ENCODE data around the gene RPS26. TPM values are rescaled to one million over a fixed set of nuclear protein-coding genes. Genes with fewer than 3 reads are reported as not detected.

Gene RPS26
- total RNA-seq, 6 donors from 2014 or later, result 15.3 to 570 (median 150) TPM

GRCh38 chr12:56029666-56030293 lies 11.9 kb upstream of the RPS26 start:
- WGBS, 2 donors, result 85 to 87% methylated on average over 6 of the region's 6 CpGs
- ATAC-seq (ENCODE audit: low FRiP score in 2 of 2) (peak; percentile 73 to 81), DNase-seq (peak in 1 of 2 donors; percentile 39)
- H3K9me3 ChIP-seq, result no peaks in the 10 kb centered on the region
- TF ChIP-seq EP300 (IDR thresholded peaks at IDR 0.05), result no peak
- TF ChIP-seq POLR2AphosphoS5 (IDR thresholded peaks at IDR 0.05), result no peak
- TF ChIP-seq POLR2A (IDR thresholded peaks at IDR 0.05), result no peak
- peak; percentile 28 to 69 (median 60) for TF ChIP-seq CTCF (IDR thresholded peaks at IDR 0.05)
- peaks cover 8 to 59% (median 31%) of the 10 kb centered on the region in 4 donors for H3K36me3 ChIP-seq
- peaks cover 0 to 8% (median 0%) of the 10 kb centered on the region in 4 donors for H3K4me1 ChIP-seq
- H3K27me3 ChIP-seq, result no peaks in the 10 kb centered on the region
- no peak overlapping the region for H3K4me3 ChIP-seq
- H3K27ac ChIP-seq, result no peak overlapping the region

GRCh38 chr12:56031987-56032386 lies 9.7 kb upstream of the RPS26 start:
- Histone ChIP-seq H3K9me3 (no peaks in the 10 kb centered on the region), H3K4me1 (peaks cover 0 to 8% (median 0%) of the 10 kb centered on the region in 4 donors), H3K36me3 (peaks cover 9 to 67% (median 39%) of the 10 kb centered on the region in 4 donors), H3K4me3 (no peak overlapping the region), H3K27me3 (no peaks in the 10 kb centered on the region), H3K27ac (no peak overlapping the region)
- no peak for TF ChIP-seq CTCF (IDR thresholded peaks at IDR 0.05)
- no peak for TF ChIP-seq POLR2A (IDR thresholded peaks at IDR 0.05)
- TF ChIP-seq POLR2AphosphoS5 (IDR thresholded peaks at IDR 0.05), result no peak
- no peak for TF ChIP-seq EP300 (IDR thresholded peaks at IDR 0.05)
- no peak for ATAC-seq (ENCODE audit: low FRiP score in 2 of 2)
- no peak for DNase-seq
- WGBS, 2 donors, result 74 to 93% methylated on average over 1 of the region's 1 CpG

GRCh38 chr12:56034586-56035332 lies 7.0 kb upstream of the RPS26 start:
- peaks cover 9 to 52% (median 33%) of the 10 kb centered on the region in 4 donors for H3K36me3 ChIP-seq
- no peak overlapping the region for H3K4me3 ChIP-seq
- 75 to 90% methylated on average over 11 to 18 of the region's 21 CpGs for WGBS, 2 donors
- DNase-seq (peak in 1 of 2 donors; percentile 48), ATAC-seq (ENCODE audit: low FRiP score in 2 of 2) (no peak)
- no peaks in the 10 kb centered on the region for H3K4me1 ChIP-seq
- no peaks in the 10 kb centered on the region for H3K9me3 ChIP-seq
- no peak overlapping the region for H3K27ac ChIP-seq
- TF ChIP-seq EP300 (IDR thresholded peaks at IDR 0.05) (no peak), POLR2AphosphoS5 (IDR thresholded peaks at IDR 0.05) (no peak), POLR2A (IDR thresholded peaks at IDR 0.05) (no peak), CTCF (IDR thresholded peaks at IDR 0.05) (no peak)
- no peaks in the 10 kb centered on the region for H3K27me3 ChIP-seq

- Histone ChIP-seq H3K4me3 (no peak overlapping the region), H3K27me3 (no peaks in the 10 kb centered on the region), H3K9me3 (no peaks in the 10 kb centered on the region), H3K36me3 (peaks cover 9 to 47% (median 32%) of the 10 kb centered on the region in 4 donors), H3K27ac (no peak overlapping the region), H3K4me1 (peaks cover 0 to 10% (median 6%) of the 10 kb centered on the region in 4 donors)
- DNase-seq (no peak), ATAC-seq (ENCODE audit: low FRiP score in 2 of 2) (no peak)
- no peak for TF ChIP-seq EP300 (IDR thresholded peaks at IDR 0.05)
- TF ChIP-seq POLR2AphosphoS5 (IDR thresholded peaks at IDR 0.05), result no peak
- TF ChIP-seq POLR2A (IDR thresholded peaks at IDR 0.05), result no peak
- TF ChIP-seq CTCF (IDR thresholded peaks at IDR 0.05), result no peak
- 44 to 65% methylated on average over 2 of the region's 2 CpGs for WGBS, 2 donors
Observed at GRCh38 chr12:56037161-56037560, 4.6 kb upstream of the RPS26 start.

Data from upper lobe of left lung (tissue), 6 donors.